Activated CD8-positive, alpha-beta T cell treated with anti-CD3 and anti-CD28 coated beads for 36 hours (primary cell): ENCODE results near the gene P2RY12. TPM values are rescaled to one million over a fixed set of nuclear protein-coding genes. Genes with fewer than 3 reads are reported as not detected.

Source experiments
- ATAC-seq: fragments of 200-7000 bp; cut with Tn5 transposase; one replicate; pipeline ENCODE4 v1.10.0; 2021; ENCODE audit warnings: mild to moderate bottlenecking, moderate library complexity
- CTCF ChIA-PET: fragments of 350-600 bp; sonication (Branson Sonifier 250); formaldehyde crosslinking; loops from one replicate; lab custom pipeline; 2021; ENCODE audit warnings: antibody characterized with exemption; lab: Charles Lee
- POLR2A ChIA-PET: fragments of 350-600 bp; sonication (Branson Sonifier 250); formaldehyde crosslinking; loops from one replicate; lab custom pipeline; 2021; ENCODE audit warnings: antibody characterized with exemption; lab: Charles Lee
- DNase-seq: peaks from one replicate; pipeline ENCODE4 v3.0.0-alpha.2; 2020
- H3K27ac Mint-ChIP-seq: one replicate; pipeline ENCODE4 v1.8.0; 2021; ENCODE audit warnings: mild to moderate bottlenecking, mixed read lengths
- H3K27me3 Mint-ChIP-seq: one replicate; pipeline ENCODE4 v1.8.0; 2021; ENCODE audit warnings: mixed read lengths
- H3K36me3 Mint-ChIP-seq: one replicate; pipeline ENCODE4 v1.8.0; 2021; ENCODE audit warnings: low read depth, mixed read lengths
- H3K4me1 Mint-ChIP-seq: one replicate; pipeline ENCODE4 v1.8.0; 2021; ENCODE audit warnings: low read depth, mixed read lengths
- H3K4me3 Mint-ChIP-seq: one replicate; pipeline ENCODE4 v1.8.0; 2021; ENCODE audit warnings: mild to moderate bottlenecking, moderate library complexity, mixed read lengths
- H3K9me3 Mint-ChIP-seq: one replicate; pipeline ENCODE4 v1.8.0; 2021; ENCODE audit warnings: mixed read lengths
- CTCF ChIP-seq: fragments of 200-600 bp; IDR thresholded peaks from one replicate; pipeline ENCODE4 v1.8.0; 2022; ENCODE audit warnings: antibody characterized with exemption, mild to moderate bottlenecking
- intact Hi-C: fragments of 100-400 bp; cut with micrococcal nuclease; formaldehyde crosslinking; loops from one replicate; pipeline ENCODE4 v1.10.0; 2022
- total RNA-seq, 2 experiments: library from RNA; stranded (reverse); gene quantifications; one replicate each; pipeline ENCODE4 v1.2.3, GENCODE V29; 2021

Gene P2RY12
- total RNA-seq, 2 experiments from 2014 or later, result not detected

- Mint-ChIP-seq H3K4me1 (peaks cover 16% of the 10 kb centered on the region), H3K27ac (no peak overlapping the region), H3K27me3 (peaks cover 6% of the 10 kb centered on the region), H3K4me3 (no peak overlapping the region), H3K36me3 (no peaks in the 10 kb centered on the region), H3K9me3 (no peaks in the 10 kb centered on the region)
- intact Hi-C loops, result no loop called here
- POLR2A ChIA-PET, result no interaction called here
- no peak for TF ChIP-seq CTCF
- no peak for DNase-seq
- ATAC-seq, result no peak
- CTCF ChIA-PET, result interaction anchor here (1.1 kb wide), 1 partner anchor 146 kb away, joined by 4 read pairs; no protein-coding TSS in a partner anchor
Measured at GRCh38 chr3:151314137-151314536, 70.4 kb downstream of the P2RY12 start.

GRCh38 chr3:151312972-151313371, 71.6 kb downstream of the P2RY12 start:
- POLR2A ChIA-PET, result no interaction called here
- no peaks in the 10 kb centered on the region for H3K36me3 Mint-ChIP-seq
- no peaks in the 10 kb centered on the region for H3K9me3 Mint-ChIP-seq
- no peak overlapping the region for H3K4me3 Mint-ChIP-seq
- peaks cover 6% of the 10 kb centered on the region for H3K27me3 Mint-ChIP-seq
- CTCF ChIA-PET, result interaction anchor here (1.1 to 1.5 kb wide), 2 partner anchors 15 to 30 kb away, joined by 3 to 4 read pairs; no protein-coding TSS in a partner anchor
- DNase-seq (no peak), ATAC-seq (no peak)
- H3K27ac Mint-ChIP-seq, result no peak overlapping the region
- intact Hi-C loops, result no loop called here
- TF ChIP-seq CTCF, result no peak
- peaks cover 16% of the 10 kb centered on the region for H3K4me1 Mint-ChIP-seq

- TF ChIP-seq CTCF, result no peak
- ChIA-PET CTCF (interaction anchor here (1.0 kb wide), 1 partner anchor 21 kb away, joined by 3 read pairs; no protein-coding TSS in a partner anchor), POLR2A (no interaction called here)
- no peak overlapping the region for H3K27ac Mint-ChIP-seq
- ATAC-seq, result no peak
- intact Hi-C loops, result no loop called here
- H3K9me3 Mint-ChIP-seq, result no peaks in the 10 kb centered on the region
- H3K27me3 Mint-ChIP-seq, result peaks cover 6% of the 10 kb centered on the region
- no peaks in the 10 kb centered on the region for H3K36me3 Mint-ChIP-seq
- H3K4me3 Mint-ChIP-seq, result no peak overlapping the region
- no peak for DNase-seq
- H3K4me1 Mint-ChIP-seq, result peaks cover 38% of the 10 kb centered on the region
Measured at GRCh38 chr3:151309566-151309965, 75.0 kb downstream of the P2RY12 start.

- Mint-ChIP-seq H3K27me3 (peaks cover 9% of the 10 kb centered on the region), H3K4me1 (peaks cover 48% of the 10 kb centered on the region), H3K27ac (peak overlapping the region; percentile 0), H3K9me3 (no peaks in the 10 kb centered on the region), H3K36me3 (no peaks in the 10 kb centered on the region), H3K4me3 (no peak overlapping the region)
- ChIA-PET CTCF (interaction anchor here (1.2 to 4.9 kb wide), 7 partner anchors 9 to 222 kb away, joined by 3 to 45 read pairs (median 5); partner anchors contain the start of genes GPR87 and MED12L), POLR2A (interaction anchor here (0.7 to 1.5 kb wide), 2 partner anchors 172 to 223 kb away, joined by 3 read pairs; no protein-coding TSS in a partner anchor)
- intact Hi-C loops, result no loop called here
- no peak for TF ChIP-seq CTCF
- no peak for ATAC-seq
- no peak for DNase-seq
Measured at GRCh38 chr3:151307583-151308488, 76.7 kb downstream of the P2RY12 start.

GRCh38 chr3:151307131-151307530, 77.4 kb downstream of the P2RY12 start:
- ChIA-PET POLR2A (interaction anchor here (1.0 to 1.5 kb wide), 2 partner anchors 19 to 172 kb away, joined by 3 read pairs; no protein-coding TSS in a partner anchor), CTCF (interaction anchor here (0.8 to 4.9 kb wide), 8 partner anchors 9 to 221 kb away, joined by 3 to 45 read pairs (median 5); partner anchors contain the start of genes GPR87 and MED12L)
- no peak overlapping the region for H3K27ac Mint-ChIP-seq
- H3K9me3 Mint-ChIP-seq, result no peaks in the 10 kb centered on the region
- intact Hi-C loops, result no loop called here
- peaks cover 53% of the 10 kb centered on the region for H3K4me1 Mint-ChIP-seq
- H3K27me3 Mint-ChIP-seq, result peaks cover 9% of the 10 kb centered on the region
- H3K36me3 Mint-ChIP-seq, result no peaks in the 10 kb centered on the region
- H3K4me3 Mint-ChIP-seq, result no peak overlapping the region
- DNase-seq (no peak), ATAC-seq (no peak)
- TF ChIP-seq CTCF, result no peak
